Neural cell (in vitro differentiated cells): ENCODE data around the gene RWDD3. TPM values are rescaled to one million over a fixed set of nuclear protein-coding genes. Genes with fewer than 3 reads are reported as not detected.

ENCODE experiments used
- H2AFZ ChIP-seq: fragments of 200-600, 300-800 bp; sonication (generic), shearing (Covaris generic); 2 replicates; pipeline ENCODE4 v1.6.0; 2014; ENCODE audit warnings: low read depth, mild to moderate bottlenecking, antibody characterized with exemption, low read length, moderate library complexity
- H3F3A ChIP-seq: fragments of 200-600 bp; shearing (Covaris generic); 2 replicates; pipeline ENCODE4 v1.6.1; 2016; ENCODE audit warnings: mild to moderate bottlenecking, moderate library complexity, mixed read lengths, antibody characterized with exemption, low read length; ENCODE audit not compliant: insufficient read depth, poor library complexity, severe bottlenecking
- H3K27ac ChIP-seq: fragments of 200-600, 300-800 bp; sonication (generic), shearing (Covaris generic); 2 replicates; pipeline ENCODE4 v1.5.1; 2014; ENCODE audit warnings: mild to moderate bottlenecking, low read length, moderate library complexity
- H3K27me3 ChIP-seq: fragments of 300-800, 200-600 bp; sonication (generic), shearing (Covaris generic); 2 replicates; pipeline ENCODE4 v1.6.0; 2014; ENCODE audit warnings: mild to moderate bottlenecking, low read depth, low read length, moderate library complexity; ENCODE audit not compliant: insufficient read depth
- H3K36me3 ChIP-seq: fragments of 300-800, 200-600 bp; sonication (generic), shearing (Covaris generic); 2 replicates; pipeline ENCODE4 v1.5.1; 2014; ENCODE audit warnings: mild to moderate bottlenecking, antibody characterized with exemption, low read length, moderate library complexity; ENCODE audit not compliant: insufficient read depth
- H3K4me2 ChIP-seq: fragments of 300-800, 200-600 bp; sonication (generic), shearing (Covaris generic); 2 replicates; pipeline ENCODE4 v1.6.0; 2014; ENCODE audit warnings: mild to moderate bottlenecking, low read length
- H3K4me3 ChIP-seq: fragments of 300-800, 200-600 bp; sonication (generic), shearing (Covaris generic); 2 replicates; pipeline ENCODE4 v1.5.1; 2014; ENCODE audit warnings: mild to moderate bottlenecking, low read length, moderate library complexity
- H3K79me2 ChIP-seq: fragments of 200-600 bp; shearing (Covaris generic); replicated peaks from 2 replicates; pipeline ENCODE4 v1.6.0; 2014; ENCODE audit warnings: mild to moderate bottlenecking, low read length, moderate library complexity; ENCODE audit not compliant: insufficient read depth
- H3K9ac ChIP-seq: fragments of 300-800, 200-600 bp; sonication (generic), shearing (Covaris generic); 2 replicates; pipeline ENCODE4 v1.6.1; 2016; ENCODE audit warnings: mild to moderate bottlenecking, low read length, mixed read lengths
- H3K9me2 ChIP-seq: fragments of 200-600 bp; shearing (Covaris generic); 2 replicates; pipeline ENCODE4 v1.6.1; 2016; ENCODE audit warnings: mild to moderate bottlenecking, low read length, mixed read lengths; ENCODE audit not compliant: insufficient read depth
- H3K9me3 ChIP-seq: fragments of 200-600, 300-800 bp; sonication (generic), shearing (Covaris generic); 2 replicates; pipeline ENCODE4 v1.6.1; 2016; ENCODE audit warnings: mild to moderate bottlenecking, mixed run types, low read length, moderate library complexity, mixed read lengths
- H4K20me1 ChIP-seq: fragments of 200-600 bp; shearing (Covaris generic); 2 replicates; pipeline ENCODE4 v1.6.1; 2016; ENCODE audit warnings: mild to moderate bottlenecking, mixed run types; ENCODE audit not compliant: insufficient read depth
- CTCF ChIP-seq: fragments of 450-650 bp; IDR thresholded peaks from 2 replicates; pipeline ENCODE4 v1.5.1; 2014; ENCODE audit warnings: antibody characterized with exemption, mild to moderate bottlenecking, moderate library complexity; ENCODE audit not compliant: poor library complexity, severe bottlenecking
- EP300 ChIP-seq: fragments of 450-650 bp; conservative IDR thresholded peaks from 2 replicates; pipeline ENCODE4 v1.6.1; 2014; ENCODE audit warnings: antibody characterized with exemption, mild to moderate bottlenecking, moderate library complexity; ENCODE audit not compliant: poor library complexity, severe bottlenecking
- EZH2 ChIP-seq: fragments of 200-600, 300-800 bp; shearing (Covaris generic), sonication (generic); IDR thresholded peaks from 2 replicates; pipeline ENCODE4 v1.6.1; 2014; ENCODE audit warnings: antibody characterized with exemption, low read length, borderline replicate concordance, mild to moderate bottlenecking; ENCODE audit not compliant: insufficient read depth, poor library complexity, severe bottlenecking
- MXI1 ChIP-seq: fragments of 450-650 bp; conservative IDR thresholded peaks from 2 replicates; pipeline ENCODE4 v1.6.1; 2014; ENCODE audit warnings: antibody characterized with exemption, mild to moderate bottlenecking; ENCODE audit not compliant: poor library complexity, severe bottlenecking
- POLR2AphosphoS5 ChIP-seq: IDR thresholded peaks from 2 replicates; pipeline ENCODE4 v1.6.1; 2012
- RAD21 ChIP-seq: fragments of 450-650 bp; conservative IDR thresholded peaks from 2 replicates; pipeline ENCODE4 v1.6.1; 2014; ENCODE audit warnings: antibody characterized with exemption, mild to moderate bottlenecking, moderate library complexity
- REST ChIP-seq: IDR thresholded peaks from 2 replicates; pipeline ENCODE4 v1.6.1; 2012; ENCODE audit warnings: borderline replicate concordance
- SMC3 ChIP-seq: fragments of 450-650 bp; conservative IDR thresholded peaks from 2 replicates; pipeline ENCODE4 v1.6.1; 2014; ENCODE audit warnings: antibody characterized with exemption, mild to moderate bottlenecking, moderate library complexity; ENCODE audit not compliant: poor library complexity
- TAF1 ChIP-seq: IDR thresholded peaks from 2 replicates; pipeline ENCODE4 v1.6.1; 2012; ENCODE audit warnings: low read depth
- polyA plus RNA-seq: library from polyadenylated mRNA; depleted of rRNA; stranded (reverse); fragments of >200 nt; gene quantifications from 2 replicates; pipeline ENCODE4 v1.2.3, GENCODE V29; 2014

Gene RWDD3
- polyA plus RNA-seq, 1 donor from 2014 or later, result 41.1 TPM

DNA sequence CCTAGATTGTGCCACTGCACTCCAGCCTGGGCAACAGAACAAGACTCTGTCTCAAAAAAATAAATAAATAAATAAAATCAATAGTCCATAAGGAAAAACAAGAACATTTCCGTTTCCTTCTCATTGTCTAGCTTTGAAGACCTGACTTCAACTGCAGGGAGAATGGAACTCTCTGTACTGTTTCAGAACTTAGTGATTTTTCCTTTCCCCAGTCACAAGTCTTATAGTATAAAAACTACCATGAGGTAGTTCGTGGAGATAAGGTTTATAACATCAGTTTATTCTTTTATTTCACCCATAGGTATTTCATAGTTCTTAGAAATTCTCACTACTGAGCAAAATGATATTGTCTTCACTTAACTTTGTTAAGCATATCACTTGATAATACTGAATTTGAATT lies 11.4 kb upstream of the RWDD3 start:
- H3K4me3 ChIP-seq, result no peak overlapping the region
- H3K4me2 ChIP-seq, result no peak overlapping the region
- no peak overlapping the region for H3K9ac ChIP-seq
- H4K20me1 ChIP-seq, result no peaks in the 10 kb centered on the region
- H3K9me3 ChIP-seq, result no peaks in the 10 kb centered on the region
- H3K79me2 ChIP-seq, result no peaks in the 10 kb centered on the region
- H3K36me3 ChIP-seq, result no peaks in the 10 kb centered on the region
- H3K27me3 ChIP-seq, result no peaks in the 10 kb centered on the region
- H3K9me2 ChIP-seq, result no peaks in the 10 kb centered on the region
- no peak overlapping the region for H2AFZ ChIP-seq
- no peaks in the 10 kb centered on the region for H3F3A ChIP-seq
- H3K27ac ChIP-seq, result no peak overlapping the region
- TF ChIP-seq RAD21, result no peak
- no peak for TF ChIP-seq EZH2
- no peak for TF ChIP-seq CTCF
- TF ChIP-seq TAF1, result no peak
- TF ChIP-seq POLR2AphosphoS5, result no peak
- TF ChIP-seq SMC3, result no peak
- TF ChIP-seq MXI1, result no peak
- no peak for TF ChIP-seq EP300

DNA sequence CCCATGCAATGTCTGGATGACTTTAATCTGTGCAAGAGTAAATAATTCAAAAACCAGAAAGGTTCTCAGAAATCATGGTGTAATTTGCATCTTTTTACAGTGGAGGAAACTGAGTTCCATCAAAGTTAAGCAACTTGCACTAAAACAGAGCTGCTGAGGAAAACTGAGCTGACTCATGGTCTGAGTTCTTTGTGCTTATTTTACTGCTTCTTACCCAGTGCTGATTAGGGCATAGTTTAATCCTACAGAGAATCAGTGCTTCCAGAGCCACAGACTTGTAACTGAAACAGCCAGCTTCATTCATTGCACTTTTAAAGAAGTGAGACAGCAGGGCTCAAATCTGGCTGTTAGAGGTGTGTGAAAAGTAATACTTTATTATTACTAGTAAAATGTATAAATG lies 10.9 kb upstream of the RWDD3 start:
- H3F3A ChIP-seq, result no peaks in the 10 kb centered on the region
- no peaks in the 10 kb centered on the region for H3K27me3 ChIP-seq
- H3K9ac ChIP-seq, result no peak overlapping the region
- no peaks in the 10 kb centered on the region for H3K36me3 ChIP-seq
- no peaks in the 10 kb centered on the region for H4K20me1 ChIP-seq
- H3K4me3 ChIP-seq, result no peak overlapping the region
- H3K27ac ChIP-seq, result no peak overlapping the region
- H3K9me2 ChIP-seq, result no peaks in the 10 kb centered on the region
- H3K79me2 ChIP-seq, result no peaks in the 10 kb centered on the region
- H3K9me3 ChIP-seq, result no peaks in the 10 kb centered on the region
- TF ChIP-seq POLR2AphosphoS5 (no peak), EZH2 (no peak), RAD21 (no peak), EP300 (no peak), REST (no peak), CTCF (no peak), MXI1 (no peak), TAF1 (no peak), SMC3 (no peak)
- no peak overlapping the region for H2AFZ ChIP-seq
- no peak overlapping the region for H3K4me2 ChIP-seq
